Panc1 (cell line): Measurements from ENCODE around the gene AATF. TPM values are rescaled to one million over a fixed set of nuclear protein-coding genes. Genes with fewer than 3 reads are reported as not detected.

Source experiments
- ATAC-seq: fragments of 200-7000 bp; cut with Tn5 transposase; 2 replicates; pipeline ENCODE4 v1.9.1; 2020; ENCODE audit warnings: mild to moderate bottlenecking, moderate library complexity
- BruUV-seq: library from RNA; stranded (reverse); fragments of 400-500 nt; replicated peaks from 2 replicates; lab custom pipeline; 2021; lab: Mats Ljungman, UMichigan
- CTCF ChIA-PET: fragments of 300-600 bp; sonication (Branson Sonifier 250); formaldehyde crosslinking; loops from one replicate; lab custom pipeline; 2022; ENCODE audit warnings: antibody characterized with exemption; lab: Charles Lee
- POLR2A ChIA-PET: fragments of 300-600 bp; sonication (Branson Sonifier 250); formaldehyde crosslinking; loops from one replicate; lab custom pipeline; 2022; ENCODE audit warnings: antibody characterized with exemption; lab: Charles Lee
- DNase-seq: peaks from one replicate; pipeline ENCODE4 v3.0.0-alpha.2; 2010; ENCODE audit warnings: low read depth, low spot score
- H3K27ac ChIP-seq: 2 replicates; pipeline ENCODE4 v1.5.1; 2011; ENCODE audit warnings: mild to moderate bottlenecking, low read length, inconsistent platforms
- H3K27me3 ChIP-seq: fragments of 200-500 bp; sonication (Bioruptor generic); 2 replicates; pipeline ENCODE4 v1.6.0; 2014; ENCODE audit warnings: low read length, inconsistent platforms; ENCODE audit not compliant: control insufficient read depth, insufficient read depth
- H3K36me3 ChIP-seq: fragments of 200-500 bp; sonication (Bioruptor generic); 2 replicates; pipeline ENCODE4 v1.5.1; 2014; ENCODE audit warnings: inconsistent platforms, mild to moderate bottlenecking, low read length, moderate library complexity; ENCODE audit not compliant: control insufficient read depth, insufficient read depth
- H3K4me1 ChIP-seq: 2 replicates; pipeline ENCODE4 v1.5.1; 2011; ENCODE audit warnings: inconsistent platforms, mild to moderate bottlenecking, low read length, moderate library complexity; ENCODE audit not compliant: control insufficient read depth, insufficient read depth
- H3K4me3 ChIP-seq, 2 experiments: 2 replicates each; pipeline ENCODE4 v1.5.1; 2011 to 2012; ENCODE audit warnings: low read depth in 2 of 2, low read length in 2 of 2, mild to moderate bottlenecking in 2 of 2, inconsistent platforms in 1 of 2, moderate library complexity in 1 of 2
- H3K9me3 ChIP-seq: fragments of 200-500 bp; sonication (Bioruptor generic); 2 replicates; pipeline ENCODE4 v1.5.1; 2014; ENCODE audit warnings: low read depth, mild to moderate bottlenecking, inconsistent platforms, low read length, moderate library complexity; ENCODE audit not compliant: control insufficient read depth, insufficient read depth
- POLR2AphosphoS5 ChIP-seq: IDR thresholded peaks from 2 replicates; pipeline ENCODE4 v1.6.1; 2012; ENCODE audit warnings: mild to moderate bottlenecking, low read depth, low read length, moderate library complexity
- SIN3A ChIP-seq: IDR thresholded peaks from 2 replicates; pipeline ENCODE4 v1.6.1; 2012; ENCODE audit warnings: low read depth, mild to moderate bottlenecking, low read length, moderate library complexity, borderline replicate concordance; ENCODE audit not compliant: insufficient read depth
- TCF7L2 ChIP-seq: IDR thresholded peaks from 2 replicates; pipeline ENCODE4 v1.6.1; 2011; ENCODE audit warnings: mild to moderate bottlenecking, low read depth, low read length, inconsistent platforms
- in situ Hi-C: cut with HindIII; loops from 2 replicates; pipeline ENCODE4 v1.10.0; 2016; ENCODE audit warnings: low sequenced_read_pairs, low pct_unique_long_range_greater_than_20kb
- intact Hi-C: fragments of 100-400 bp; cut with micrococcal nuclease; formaldehyde crosslinking; loops from one replicate; pipeline ENCODE4 v1.10.0; 2022; ENCODE audit not compliant: unreplicated experiment
- total RNA-seq: library from RNA; stranded (reverse); gene quantifications from one replicate; pipeline ENCODE4 v1.2.1, GENCODE V29; 2021; ENCODE audit not compliant: unreplicated experiment
- TF ChIP-seq, protein P1 (sequence below), 2 experiments: IDR thresholded peaks; 2 replicates each; pipeline ENCODE4 v1.6.1; 2011 to 2012; ENCODE audit warnings: low read depth in 2 of 2, control low read depth in 1 of 2, low read length in 1 of 2, mild to moderate bottlenecking in 1 of 2, moderate library complexity in 1 of 2; ENCODE audit not compliant: insufficient read depth in 1 of 2
- TF ChIP-seq, protein P2 (sequence below): fragments of 450-650 bp; IDR thresholded peaks from 2 replicates; pipeline ENCODE4 v1.5.1; 2017; ENCODE audit warnings: mild to moderate bottlenecking

Gene AATF
- total RNA-seq, 1 experiment from 2014 or later, result 58.1 TPM

DNA sequence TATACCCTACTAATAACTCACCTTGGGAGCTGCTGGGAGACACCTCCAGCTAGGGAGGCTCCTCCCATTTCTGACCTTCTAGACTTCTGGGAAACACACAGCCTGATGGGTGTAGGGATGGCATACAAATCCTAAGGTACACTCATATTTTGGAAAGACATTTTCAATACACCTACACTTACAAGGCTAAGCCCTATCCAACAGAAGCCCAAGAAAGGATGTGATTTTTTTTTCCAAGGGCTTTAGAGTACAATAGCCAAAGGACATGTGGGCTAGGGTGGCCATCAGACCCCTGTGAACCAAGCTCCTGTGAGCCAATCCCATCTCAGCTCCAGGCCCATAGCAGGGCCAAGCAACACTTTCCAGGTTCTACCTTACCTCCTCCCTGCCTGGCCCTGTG lies 143.9 kb downstream of the AATF start:
- ChIA-PET CTCF (no interaction called here), POLR2A (no interaction called here)
- no TSS peak for BruUV-seq
- in situ Hi-C loops, result no loop called here
- intact Hi-C loops, result no loop called here
- Histone ChIP-seq H3K27ac (no peak overlapping the region), H3K4me3 (no peak overlapping the region), H3K4me1 (no peaks in the 10 kb centered on the region), H3K9me3 (no peaks in the 10 kb centered on the region), H3K36me3 (peaks cover 7% of the 10 kb centered on the region), H3K27me3 (no peaks in the 10 kb centered on the region)
- no peak for ATAC-seq
- DNase-seq, result no peak
- TF ChIP-seq, protein P1, sequence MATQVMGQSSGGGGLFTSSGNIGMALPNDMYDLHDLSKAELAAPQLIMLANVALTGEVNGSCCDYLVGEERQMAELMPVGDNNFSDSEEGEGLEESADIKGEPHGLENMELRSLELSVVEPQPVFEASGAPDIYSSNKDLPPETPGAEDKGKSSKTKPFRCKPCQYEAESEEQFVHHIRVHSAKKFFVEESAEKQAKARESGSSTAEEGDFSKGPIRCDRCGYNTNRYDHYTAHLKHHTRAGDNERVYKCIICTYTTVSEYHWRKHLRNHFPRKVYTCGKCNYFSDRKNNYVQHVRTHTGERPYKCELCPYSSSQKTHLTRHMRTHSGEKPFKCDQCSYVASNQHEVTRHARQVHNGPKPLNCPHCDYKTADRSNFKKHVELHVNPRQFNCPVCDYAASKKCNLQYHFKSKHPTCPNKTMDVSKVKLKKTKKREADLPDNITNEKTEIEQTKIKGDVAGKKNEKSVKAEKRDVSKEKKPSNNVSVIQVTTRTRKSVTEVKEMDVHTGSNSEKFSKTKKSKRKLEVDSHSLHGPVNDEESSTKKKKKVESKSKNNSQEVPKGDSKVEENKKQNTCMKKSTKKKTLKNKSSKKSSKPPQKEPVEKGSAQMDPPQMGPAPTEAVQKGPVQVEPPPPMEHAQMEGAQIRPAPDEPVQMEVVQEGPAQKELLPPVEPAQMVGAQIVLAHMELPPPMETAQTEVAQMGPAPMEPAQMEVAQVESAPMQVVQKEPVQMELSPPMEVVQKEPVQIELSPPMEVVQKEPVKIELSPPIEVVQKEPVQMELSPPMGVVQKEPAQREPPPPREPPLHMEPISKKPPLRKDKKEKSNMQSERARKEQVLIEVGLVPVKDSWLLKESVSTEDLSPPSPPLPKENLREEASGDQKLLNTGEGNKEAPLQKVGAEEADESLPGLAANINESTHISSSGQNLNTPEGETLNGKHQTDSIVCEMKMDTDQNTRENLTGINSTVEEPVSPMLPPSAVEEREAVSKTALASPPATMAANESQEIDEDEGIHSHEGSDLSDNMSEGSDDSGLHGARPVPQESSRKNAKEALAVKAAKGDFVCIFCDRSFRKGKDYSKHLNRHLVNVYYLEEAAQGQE (IDR thresholded peaks at IDR 0.05; ENCODE audit: insufficient read depth in 1 of 2, low read depth in 2 of 2, low read length in 1 of 2), result no peak
- TF ChIP-seq SIN3A (no peak), POLR2AphosphoS5 (no peak), TCF7L2 (no peak)
- TF ChIP-seq, protein P2, sequence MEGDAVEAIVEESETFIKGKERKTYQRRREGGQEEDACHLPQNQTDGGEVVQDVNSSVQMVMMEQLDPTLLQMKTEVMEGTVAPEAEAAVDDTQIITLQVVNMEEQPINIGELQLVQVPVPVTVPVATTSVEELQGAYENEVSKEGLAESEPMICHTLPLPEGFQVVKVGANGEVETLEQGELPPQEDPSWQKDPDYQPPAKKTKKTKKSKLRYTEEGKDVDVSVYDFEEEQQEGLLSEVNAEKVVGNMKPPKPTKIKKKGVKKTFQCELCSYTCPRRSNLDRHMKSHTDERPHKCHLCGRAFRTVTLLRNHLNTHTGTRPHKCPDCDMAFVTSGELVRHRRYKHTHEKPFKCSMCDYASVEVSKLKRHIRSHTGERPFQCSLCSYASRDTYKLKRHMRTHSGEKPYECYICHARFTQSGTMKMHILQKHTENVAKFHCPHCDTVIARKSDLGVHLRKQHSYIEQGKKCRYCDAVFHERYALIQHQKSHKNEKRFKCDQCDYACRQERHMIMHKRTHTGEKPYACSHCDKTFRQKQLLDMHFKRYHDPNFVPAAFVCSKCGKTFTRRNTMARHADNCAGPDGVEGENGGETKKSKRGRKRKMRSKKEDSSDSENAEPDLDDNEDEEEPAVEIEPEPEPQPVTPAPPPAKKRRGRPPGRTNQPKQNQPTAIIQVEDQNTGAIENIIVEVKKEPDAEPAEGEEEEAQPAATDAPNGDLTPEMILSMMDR, result no peak

DNA sequence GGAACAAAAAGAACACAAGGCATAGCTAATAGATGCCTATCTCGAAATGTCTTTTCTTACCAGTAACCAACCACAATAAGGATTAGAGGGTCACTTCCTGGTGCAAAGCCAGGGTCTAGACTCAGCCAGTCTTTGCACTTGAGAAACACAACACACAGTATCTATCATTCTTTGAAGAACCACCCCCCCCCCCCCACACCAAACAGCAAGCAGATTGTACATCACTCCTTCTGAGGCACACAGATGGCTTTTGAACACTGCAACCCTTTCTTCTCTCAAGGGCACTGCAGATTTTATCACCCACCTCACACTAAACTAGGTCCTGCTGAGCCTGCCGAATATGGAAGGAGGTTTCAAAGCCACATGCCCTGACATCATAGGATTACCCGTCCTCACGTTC lies 145.6 kb downstream of the AATF start:
- TF ChIP-seq SIN3A (no peak), POLR2AphosphoS5 (no peak), TCF7L2 (no peak)
- TF ChIP-seq, protein P2, result no peak
- TF ChIP-seq, protein P1 (IDR thresholded peaks at IDR 0.05; ENCODE audit: insufficient read depth in 1 of 2, low read depth in 2 of 2, low read length in 1 of 2), result no peak
- no peak for DNase-seq
- no TSS peak for BruUV-seq
- H3K9me3 ChIP-seq, result no peaks in the 10 kb centered on the region
- no peaks in the 10 kb centered on the region for H3K27me3 ChIP-seq
- no peak overlapping the region for H3K4me3 ChIP-seq
- in situ Hi-C loops, result no loop called here
- intact Hi-C loops, result no loop called here
- no peaks in the 10 kb centered on the region for H3K4me1 ChIP-seq
- ChIA-PET CTCF (no interaction called here), POLR2A (no interaction called here)
- peaks cover 2% of the 10 kb centered on the region; the same call in 1 of the 2 replicates for H3K36me3 ChIP-seq
- no peak for ATAC-seq
- H3K27ac ChIP-seq, result no peak overlapping the region
